Right cardiac atrium (tissue), 5 donors: ENCODE results near the gene MEFV. TPM values are rescaled to one million over a fixed set of nuclear protein-coding genes. Genes with fewer than 3 reads are reported as not detected.
"Not testable (repeated sequence)": the region's sequence is repeated elsewhere in the genome, so short reads cannot be mapped to it uniquely, and the experiment has no call there.

Experiments
- ATAC-seq, 2 donors: fragments of 200-7000 bp; cut with Tn5 transposase; one replicate each; pipeline versions ENCODE4 v1.8.0 to v1.9.1; 2020; ENCODE audit warnings: moderate library complexity in 2 of 2, mild to moderate bottlenecking in 1 of 2
- DNase-seq, 3 donors: peaks; one replicate each; pipeline ENCODE4 v3.0.0-alpha.2; 2020
- H3K27ac ChIP-seq: one replicate; pipeline ENCODE4 v1.5.1; 2013; ENCODE audit warnings: mild to moderate bottlenecking, low read length, control low read depth, moderate library complexity
- H3K27me3 ChIP-seq: one replicate; pipeline ENCODE4 v1.6.1; 2013; ENCODE audit not compliant: control insufficient read depth, insufficient read depth
- H3K4me1 ChIP-seq: one replicate; pipeline ENCODE4 v1.6.1; 2013; ENCODE audit warnings: low read length; ENCODE audit not compliant: control insufficient read depth, insufficient read depth
- H3K4me3 ChIP-seq: one replicate; pipeline ENCODE4 v1.5.1; 2013; ENCODE audit warnings: low read length, control low read depth
- H3K9me3 ChIP-seq: one replicate; pipeline ENCODE4 v1.6.1; 2013; ENCODE audit warnings: low read length; ENCODE audit not compliant: control insufficient read depth
- WGBS: extraction: QIAGEN DNeasy Blood & Tissue Kit; methylation state at CpG from one replicate; pipeline ENCODE4 v1.1.7; 2013; 5-methylcytosine and 5-hydroxymethylcytosine counted together
- intact Hi-C, 4 donors: fragments of 100-400 bp; cut with DNase I; formaldehyde crosslinking; loops; one replicate each; pipeline versions ENCODE4 v1.11.0 to v1.14.0; 2022 to 2023
- polyA plus RNA-seq: library from polyadenylated mRNA; stranded (reverse); fragments of 200-250 nt; gene quantifications from one replicate; pipeline ENCODE4 v1.2.3, GENCODE V29; 2013
- total RNA-seq, 4 donors: library from RNA; stranded (reverse); fragmentation: NEBNext Ultra II Directional; extraction: Animal tissue kit (Norgen Biotek cat#: 25700); gene quantifications; one replicate each; pipeline ENCODE4 v1.2.1, GENCODE V29; 2021
- donor health status: healthy with polysubstance abuse.
- donor health status: DM: no; HTN: yes; CAD: no.
- donor health status: DM: no; HTN: no; CAD: no.
- donor health status: DM: no; HTN: yes; CAD: no; lungs with severe emphysema.
- donor health status: DM: yes; HTN: yes; CAD: no.

MEFV gene
- total and polyA plus RNA-seq, 5 donors = 0.32 to 1.6 (median 1.6) TPM

- no peak overlapping the region for H3K27ac ChIP-seq
- intact Hi-C loops = no loop called here
- ATAC-seq = no peak
Observed at GRCh38 chr16:3214904-3215600, 41.4 kb downstream of the MEFV start.

GRCh38 chr16:3212567-3212966, 43.9 kb downstream of the MEFV start:
- 72% methylated on average over 1 of the region's 1 CpG for WGBS
- ATAC-seq (no peak), DNase-seq (no peak)
- no peak overlapping the region for H3K4me3 ChIP-seq
- H3K27me3 ChIP-seq = no peaks in the 10 kb centered on the region
- intact Hi-C loops = no loop called here
- H3K27ac ChIP-seq = no peak overlapping the region
- H3K9me3 ChIP-seq = no peaks in the 10 kb centered on the region
- no peaks in the 10 kb centered on the region for H3K4me1 ChIP-seq

More at GRCh38 chr16:3214904-3215600, 41.4 kb downstream of the MEFV start:
- DNase-seq = no peak
- Histone ChIP-seq H3K9me3 (no peaks in the 10 kb centered on the region), H3K4me1 (no peaks in the 10 kb centered on the region), H3K4me3 (no peak overlapping the region), H3K27me3 (no peaks in the 10 kb centered on the region)
- WGBS = 32% methylated on average over 7 of the region's 7 CpGs

- no peaks in the 10 kb centered on the region for H3K27me3 ChIP-seq
- DNase-seq = no peak
- no peak overlapping the region for H3K27ac ChIP-seq
- ATAC-seq = no peak
- H3K4me3 ChIP-seq = no peak overlapping the region
- WGBS = 89% methylated on average over 3 of the region's 3 CpGs
- H3K9me3 ChIP-seq = no peaks in the 10 kb centered on the region
- no peaks in the 10 kb centered on the region for H3K4me1 ChIP-seq
- intact Hi-C loops = no loop called here
Observed at GRCh38 chr16:3212006-3212405, 44.4 kb downstream of the MEFV start.

GRCh38 chr16:3207086-3207953, 49.1 kb downstream of the MEFV start:
- WGBS = 68% methylated on average over 19 of the region's 19 CpGs
- H3K27ac ChIP-seq = no peak overlapping the region
- ATAC-seq (no peak), DNase-seq (no peak)
- H3K4me3 ChIP-seq = no peak overlapping the region
- no peaks in the 10 kb centered on the region for H3K27me3 ChIP-seq
- H3K9me3 ChIP-seq = peaks cover 10% of the 10 kb centered on the region
- H3K4me1 ChIP-seq = no peaks in the 10 kb centered on the region
- intact Hi-C loops = no loop called here

GRCh38 chr16:3205939-3206338, 50.5 kb downstream of the MEFV start:
- H3K27ac ChIP-seq, DNase-seq, H3K4me1 ChIP-seq, intact Hi-C loops, H3K4me3 ChIP-seq, H3K9me3 ChIP-seq, ATAC-seq, H3K27me3 ChIP-seq: not testable (repeated sequence)
- 57% methylated on average over 3 of the region's 3 CpGs for WGBS

GRCh38 chr16:3202903-3203539, 53.4 kb downstream of the MEFV start:
- intact Hi-C loops = no loop called here
- no peak for DNase-seq
- no peaks in the 10 kb centered on the region for H3K27me3 ChIP-seq
- no peak overlapping the region for H3K27ac ChIP-seq
- H3K4me3 ChIP-seq = no peak overlapping the region
- H3K9me3 ChIP-seq = peaks cover 10% of the 10 kb centered on the region
- H3K4me1 ChIP-seq = no peaks in the 10 kb centered on the region
- WGBS = 72% methylated on average over 6 of the region's 6 CpGs
- ATAC-seq = no peak

- Histone ChIP-seq H3K27me3 (peaks cover 5% of the 10 kb centered on the region), H3K4me3 (no peak overlapping the region), H3K27ac (no peak overlapping the region), H3K9me3 (peaks cover 2% of the 10 kb centered on the region), H3K4me1 (no peaks in the 10 kb centered on the region)
- ATAC-seq = no peak
- DNase-seq = no peak
- WGBS = 74% methylated on average over 13 of the region's 13 CpGs
- intact Hi-C loops = no loop called here
Observed at GRCh38 chr16:3198334-3199072, 57.9 kb downstream of the MEFV start.

GRCh38 chr16:3197694-3198333, 58.6 kb downstream of the MEFV start:
- H3K4me3 ChIP-seq, DNase-seq, H3K4me1 ChIP-seq, ATAC-seq, H3K27ac ChIP-seq, intact Hi-C loops, H3K9me3 ChIP-seq, H3K27me3 ChIP-seq: not testable (repeated sequence)
- WGBS = 60% methylated on average over 3 of the region's 3 CpGs

- no peak for ATAC-seq
- peaks cover 5% of the 10 kb centered on the region for H3K27me3 ChIP-seq
- no peaks in the 10 kb centered on the region for H3K4me1 ChIP-seq
- H3K9me3 ChIP-seq = no peaks in the 10 kb centered on the region
- intact Hi-C loops = no loop called here
- no peak overlapping the region for H3K4me3 ChIP-seq
- H3K27ac ChIP-seq = no peak overlapping the region
- no peak for DNase-seq
- WGBS = 65% methylated on average over 10 of the region's 10 CpGs
Observed at GRCh38 chr16:3195975-3196374, 60.5 kb downstream of the MEFV start.

- DNase-seq (no peak), ATAC-seq (no peak)
- Histone ChIP-seq H3K4me3 (no peak overlapping the region), H3K9me3 (no peaks in the 10 kb centered on the region), H3K4me1 (no peaks in the 10 kb centered on the region), H3K27ac (no peak overlapping the region), H3K27me3 (peaks cover 5% of the 10 kb centered on the region)
- WGBS = 81% methylated on average over 20 of the region's 20 CpGs
- intact Hi-C loops = no loop called here
Observed at GRCh38 chr16:3194792-3195191, 61.6 kb downstream of the MEFV start.
